ENCODE measurements around the gene OSBPL8. TPM values are rescaled to one million over a fixed set of nuclear protein-coding genes. Genes with fewer than 3 reads are reported as not detected.

The OSBPL8 gene
- polyA plus RNA-seq, 1 experiment, result 31.2 TPM

- POLR2A ChIA-PET, result no interaction called here
- TF ChIP-seq, protein P1, sequence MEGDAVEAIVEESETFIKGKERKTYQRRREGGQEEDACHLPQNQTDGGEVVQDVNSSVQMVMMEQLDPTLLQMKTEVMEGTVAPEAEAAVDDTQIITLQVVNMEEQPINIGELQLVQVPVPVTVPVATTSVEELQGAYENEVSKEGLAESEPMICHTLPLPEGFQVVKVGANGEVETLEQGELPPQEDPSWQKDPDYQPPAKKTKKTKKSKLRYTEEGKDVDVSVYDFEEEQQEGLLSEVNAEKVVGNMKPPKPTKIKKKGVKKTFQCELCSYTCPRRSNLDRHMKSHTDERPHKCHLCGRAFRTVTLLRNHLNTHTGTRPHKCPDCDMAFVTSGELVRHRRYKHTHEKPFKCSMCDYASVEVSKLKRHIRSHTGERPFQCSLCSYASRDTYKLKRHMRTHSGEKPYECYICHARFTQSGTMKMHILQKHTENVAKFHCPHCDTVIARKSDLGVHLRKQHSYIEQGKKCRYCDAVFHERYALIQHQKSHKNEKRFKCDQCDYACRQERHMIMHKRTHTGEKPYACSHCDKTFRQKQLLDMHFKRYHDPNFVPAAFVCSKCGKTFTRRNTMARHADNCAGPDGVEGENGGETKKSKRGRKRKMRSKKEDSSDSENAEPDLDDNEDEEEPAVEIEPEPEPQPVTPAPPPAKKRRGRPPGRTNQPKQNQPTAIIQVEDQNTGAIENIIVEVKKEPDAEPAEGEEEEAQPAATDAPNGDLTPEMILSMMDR (IDR thresholded peaks at IDR 0.05; ENCODE audit: insufficient read depth, low read depth, low read length), result no peak
- Histone ChIP-seq H3K4me3 (ENCODE audit: low read depth, low read length) (no peak overlapping the region), H3K36me3 (ENCODE audit: control insufficient read depth, insufficient read depth, low read length) (no peaks in the 10 kb centered on the region), H3K27me3 (ENCODE audit: control insufficient read depth, insufficient read depth, low read length) (no peaks in the 10 kb centered on the region)
- DNase-seq (ENCODE audit: low read depth), result no peak
- CTCF ChIA-PET, result interaction anchor here (0.7 to 2.1 kb wide), 2 partner anchors 12 to 34 kb away, joined by 3 to 5 read pairs; no protein-coding TSS in a partner anchor
Observed at GRCh38 chr12:76421046-76421445, 138.5 kb downstream of the OSBPL8 start.

- CTCF ChIA-PET, result interaction anchor here (0.7 kb wide), 1 partner anchor 35 kb away, joined by 3 read pairs; no protein-coding TSS in a partner anchor
Observed at GRCh38 chr12:76420222-76420621, 139.3 kb downstream of the OSBPL8 start.

GRCh38 chr12:76417116-76417515, 142.5 kb downstream of the OSBPL8 start:
- Histone ChIP-seq H3K4me3 (ENCODE audit: low read depth, low read length) (no peak overlapping the region), H3K27me3 (ENCODE audit: control insufficient read depth, insufficient read depth, low read length) (no peaks in the 10 kb centered on the region), H3K36me3 (ENCODE audit: control insufficient read depth, insufficient read depth, low read length) (no peaks in the 10 kb centered on the region)
- ChIA-PET CTCF (no interaction called here), POLR2A (no interaction called here)
- TF ChIP-seq, protein P1 (IDR thresholded peaks at IDR 0.05; ENCODE audit: insufficient read depth, low read depth, low read length), result no peak
- DNase-seq (ENCODE audit: low read depth), result no peak

More at GRCh38 chr12:76420222-76420621, 139.3 kb downstream of the OSBPL8 start:
- Histone ChIP-seq H3K36me3 (ENCODE audit: control insufficient read depth, insufficient read depth, low read length) (no peaks in the 10 kb centered on the region), H3K4me3 (ENCODE audit: low read depth, low read length) (no peak overlapping the region), H3K27me3 (ENCODE audit: control insufficient read depth, insufficient read depth, low read length) (no peaks in the 10 kb centered on the region)
- no peak for DNase-seq (ENCODE audit: low read depth)
- POLR2A ChIA-PET, result no interaction called here
- TF ChIP-seq, protein P1 (IDR thresholded peaks at IDR 0.05; ENCODE audit: insufficient read depth, low read depth, low read length), result no peak

DNA sequence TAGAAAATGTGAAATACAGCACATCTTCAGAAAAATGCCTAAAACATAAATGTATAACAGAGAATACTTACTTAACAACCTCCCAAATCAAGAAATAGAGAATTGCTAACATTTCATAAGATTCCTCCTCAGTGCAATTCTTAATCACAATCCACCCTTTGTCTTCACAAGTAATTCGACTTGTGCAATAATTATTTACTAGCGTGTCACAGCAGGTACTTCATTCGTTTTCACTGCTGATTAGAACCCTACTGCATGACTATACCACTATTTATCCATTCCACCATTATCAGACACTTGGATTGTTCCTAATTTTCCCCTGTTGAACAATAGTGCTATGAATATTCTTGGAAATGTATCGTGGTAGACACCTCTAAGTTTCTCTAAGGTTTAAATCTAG, 146.4 kb downstream of the OSBPL8 start:
- ChIA-PET POLR2A (no interaction called here), CTCF (no interaction called here)
- no peaks in the 10 kb centered on the region for H3K27me3 ChIP-seq (ENCODE audit: control insufficient read depth, insufficient read depth, low read length)
- no peaks in the 10 kb centered on the region for H3K36me3 ChIP-seq (ENCODE audit: control insufficient read depth, insufficient read depth, low read length)
- no peak overlapping the region for H3K4me3 ChIP-seq (ENCODE audit: low read depth, low read length)
- DNase-seq (ENCODE audit: low read depth), result no peak
- TF ChIP-seq, protein P1 (IDR thresholded peaks at IDR 0.05; ENCODE audit: insufficient read depth, low read depth, low read length), result no peak

GRCh38 chr12:76410781-76411180, 148.8 kb downstream of the OSBPL8 start:
- H3K36me3 ChIP-seq (ENCODE audit: control insufficient read depth, insufficient read depth, low read length), result no peaks in the 10 kb centered on the region
- H3K4me3 ChIP-seq (ENCODE audit: low read depth, low read length), result no peak overlapping the region
- TF ChIP-seq, protein P1 (IDR thresholded peaks at IDR 0.05; ENCODE audit: insufficient read depth, low read depth, low read length), result no peak
- POLR2A ChIA-PET, result no interaction called here
- no peaks in the 10 kb centered on the region for H3K27me3 ChIP-seq (ENCODE audit: control insufficient read depth, insufficient read depth, low read length)
- no peak for DNase-seq (ENCODE audit: low read depth)
- CTCF ChIA-PET, result no interaction called here
